ENCODE measurements around the gene MED10. TPM values are rescaled to one million over a fixed set of nuclear protein-coding genes. Genes with fewer than 3 reads are reported as not detected.

The MED10 gene
- total RNA-seq, 1 donor from 2014 or later, result 32.3 TPM

DNA sequence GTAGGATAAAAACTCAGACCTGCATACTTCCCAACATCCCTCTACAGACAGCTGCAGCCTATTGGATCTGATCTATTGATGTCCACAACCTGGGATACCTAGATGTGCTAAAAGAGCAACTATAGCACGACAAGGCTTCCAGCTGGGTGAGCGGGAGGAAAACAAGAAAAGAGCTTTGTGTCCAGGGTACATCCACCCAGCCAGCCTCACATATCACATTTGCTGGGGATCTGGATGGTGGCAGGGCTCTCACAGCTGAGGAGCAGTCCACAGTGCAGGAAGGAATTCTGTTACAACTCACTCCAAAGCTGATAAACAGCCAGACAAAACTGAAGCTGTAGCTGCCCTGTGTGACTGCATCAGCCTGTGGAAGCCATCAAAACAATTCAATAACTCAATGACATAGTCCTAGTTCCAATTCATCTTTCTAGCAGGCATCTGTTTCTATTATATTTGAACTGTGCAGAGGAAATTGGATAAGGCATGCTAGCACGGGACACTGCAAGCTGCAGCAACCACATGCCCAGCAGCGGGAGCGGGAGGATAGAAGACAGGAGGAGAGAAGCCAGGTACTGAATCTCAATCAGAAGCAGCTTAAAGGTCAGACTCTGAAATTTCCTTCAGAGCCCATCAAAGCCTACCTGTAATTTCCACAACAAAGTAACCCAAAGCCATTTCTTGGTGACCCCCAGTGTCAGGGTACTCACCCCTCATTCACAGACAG lies 45.0 kb downstream of the MED10 start:
- H3K27ac Mint-ChIP-seq, result no peak overlapping the region
- no peaks in the 10 kb centered on the region for H3K4me1 Mint-ChIP-seq (ENCODE audit: unreplicated experiment)
- peaks cover 5% of the 10 kb centered on the region for H3K9me3 Mint-ChIP-seq
- H3K27me3 Mint-ChIP-seq, result peaks cover 10% of the 10 kb centered on the region
- H3K4me3 Mint-ChIP-seq, result no peak overlapping the region
- no peak for DNase-seq (ENCODE audit: extremely low spot score, unreplicated experiment)
- no peaks in the 10 kb centered on the region for H3K36me3 Mint-ChIP-seq
- TF ChIP-seq, protein P1, sequence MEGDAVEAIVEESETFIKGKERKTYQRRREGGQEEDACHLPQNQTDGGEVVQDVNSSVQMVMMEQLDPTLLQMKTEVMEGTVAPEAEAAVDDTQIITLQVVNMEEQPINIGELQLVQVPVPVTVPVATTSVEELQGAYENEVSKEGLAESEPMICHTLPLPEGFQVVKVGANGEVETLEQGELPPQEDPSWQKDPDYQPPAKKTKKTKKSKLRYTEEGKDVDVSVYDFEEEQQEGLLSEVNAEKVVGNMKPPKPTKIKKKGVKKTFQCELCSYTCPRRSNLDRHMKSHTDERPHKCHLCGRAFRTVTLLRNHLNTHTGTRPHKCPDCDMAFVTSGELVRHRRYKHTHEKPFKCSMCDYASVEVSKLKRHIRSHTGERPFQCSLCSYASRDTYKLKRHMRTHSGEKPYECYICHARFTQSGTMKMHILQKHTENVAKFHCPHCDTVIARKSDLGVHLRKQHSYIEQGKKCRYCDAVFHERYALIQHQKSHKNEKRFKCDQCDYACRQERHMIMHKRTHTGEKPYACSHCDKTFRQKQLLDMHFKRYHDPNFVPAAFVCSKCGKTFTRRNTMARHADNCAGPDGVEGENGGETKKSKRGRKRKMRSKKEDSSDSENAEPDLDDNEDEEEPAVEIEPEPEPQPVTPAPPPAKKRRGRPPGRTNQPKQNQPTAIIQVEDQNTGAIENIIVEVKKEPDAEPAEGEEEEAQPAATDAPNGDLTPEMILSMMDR (conservative IDR thresholded peaks at IDR 0.05), result no peak

DNA sequence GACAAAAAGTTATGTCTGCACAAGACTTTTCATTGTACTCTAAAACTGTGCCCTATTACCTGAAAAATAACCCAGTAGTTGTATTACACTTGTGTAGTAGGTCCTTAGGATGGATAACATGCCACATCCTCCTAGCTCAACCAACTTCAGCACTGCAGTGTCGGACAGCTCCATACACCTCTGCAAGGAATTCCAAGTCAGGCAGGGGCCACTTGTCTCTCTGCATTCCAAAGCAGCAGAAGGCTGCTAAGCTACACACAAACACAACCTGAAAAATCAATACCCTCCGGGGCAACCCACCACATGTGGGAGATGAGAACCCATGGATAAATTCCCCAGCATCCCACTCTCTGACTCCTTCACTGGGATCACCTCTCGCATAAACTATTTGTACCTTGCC lies 50.2 kb downstream of the MED10 start:
- Mint-ChIP-seq H3K27ac (no peak overlapping the region), H3K9me3 (peaks cover 9% of the 10 kb centered on the region), H3K4me3 (no peak overlapping the region), H3K27me3 (peaks cover 22% of the 10 kb centered on the region), H3K36me3 (no peaks in the 10 kb centered on the region), H3K4me1 (ENCODE audit: unreplicated experiment) (no peaks in the 10 kb centered on the region)
- DNase-seq (ENCODE audit: extremely low spot score, unreplicated experiment), result no peak
- TF ChIP-seq, protein P1 (conservative IDR thresholded peaks at IDR 0.05), result no peak

DNA sequence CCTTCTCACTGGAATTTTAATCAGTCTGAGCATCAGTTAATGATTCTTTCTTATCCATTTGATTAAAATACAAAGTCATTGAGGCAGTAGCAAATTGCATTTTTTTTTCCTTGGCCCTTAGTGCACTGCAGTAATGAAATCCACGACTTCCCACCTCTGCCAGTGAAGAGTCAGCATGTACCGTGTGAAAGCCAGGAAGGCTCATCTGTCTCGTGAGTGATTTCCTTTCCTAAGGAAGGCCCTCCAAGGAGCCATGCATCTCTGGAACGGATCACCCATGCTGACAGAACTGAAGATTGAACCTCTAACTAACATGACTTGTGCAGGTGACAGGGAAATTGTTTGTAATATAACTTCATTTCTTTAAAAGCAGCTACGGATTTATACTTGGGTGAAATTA lies 51.6 kb downstream of the MED10 start:
- Mint-ChIP-seq H3K4me1 (ENCODE audit: unreplicated experiment) (no peaks in the 10 kb centered on the region), H3K36me3 (no peaks in the 10 kb centered on the region), H3K27me3 (peaks cover 21% of the 10 kb centered on the region), H3K4me3 (no peak overlapping the region), H3K27ac (no peak overlapping the region), H3K9me3 (peaks cover 9% of the 10 kb centered on the region)
- no peak for DNase-seq (ENCODE audit: extremely low spot score, unreplicated experiment)
- TF ChIP-seq, protein P1 (conservative IDR thresholded peaks at IDR 0.05), result no peak

DNA sequence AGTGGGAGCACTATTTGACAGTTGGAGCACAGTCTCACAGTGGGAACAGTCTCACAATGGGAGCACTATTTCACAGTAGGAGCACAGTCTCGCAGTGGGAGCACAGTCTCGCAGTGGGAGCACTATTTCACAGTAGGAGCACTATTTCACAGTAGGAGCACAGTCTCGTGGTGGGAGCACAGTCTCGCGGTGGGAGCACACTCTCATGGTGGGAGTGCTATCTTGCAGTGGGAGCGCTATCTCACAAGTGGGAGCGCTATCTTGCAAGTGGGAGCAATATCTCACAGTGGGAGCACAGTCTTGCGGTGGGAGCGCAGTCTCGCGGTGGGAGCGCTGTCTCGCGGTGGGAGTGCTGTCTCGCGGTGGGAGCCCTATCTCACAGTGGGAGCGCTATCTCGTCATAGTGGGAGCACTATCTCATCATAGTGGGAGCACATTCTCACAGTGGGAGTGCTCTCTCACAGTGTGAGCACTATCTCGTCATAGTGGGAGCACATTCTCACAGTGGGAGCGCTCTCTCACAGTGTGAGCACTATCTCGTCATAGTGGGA lies 56.1 kb downstream of the MED10 start:
- TF ChIP-seq, protein P1 (conservative IDR thresholded peaks at IDR 0.05), result no peak
- H3K27me3 Mint-ChIP-seq, result peaks cover 33% of the 10 kb centered on the region
- no peak for DNase-seq (ENCODE audit: extremely low spot score, unreplicated experiment)
- no peaks in the 10 kb centered on the region for H3K9me3 Mint-ChIP-seq
- no peaks in the 10 kb centered on the region for H3K36me3 Mint-ChIP-seq
- no peak overlapping the region for H3K27ac Mint-ChIP-seq
- no peak overlapping the region for H3K4me3 Mint-ChIP-seq
- no peaks in the 10 kb centered on the region for H3K4me1 Mint-ChIP-seq (ENCODE audit: unreplicated experiment)

Other genes starting within 250 kb of the MED10 start
- 5.6 and 6.9 TPM in 2 replicates for gene UBE2QL1, start 70.3 kb upstream of the MED10 start, total RNA-seq (ENCODE audit: low replicate concordance)

All from type B pancreatic cell (in vitro differentiated cells).